ENCODE data around the gene LNP1. TPM values are rescaled to one million over a fixed set of nuclear protein-coding genes. Genes with fewer than 3 reads are reported as not detected.

Gene LNP1
- total and polyA plus RNA-seq, 9 of the 15 experiments (the other 6 are each of a cell fraction or from before 2014, with no cell fraction given) = 1.9 to 5.2 (median 4.5) TPM

- H3K27ac ChIP-seq (ENCODE audit: extremely low read depth, low read depth, low read length) = no peak overlapping the region
- H2AFZ ChIP-seq (ENCODE audit: low read depth, low read length) = no peak overlapping the region
- H4K20me1 ChIP-seq (replicated peaks; ENCODE audit: control insufficient read depth, insufficient read depth, low read length) = no peaks in the 10 kb centered on the region
- ChIA-PET POLR2A (interaction anchor here (1.1 kb wide), 1 partner anchor 85 kb away, joined by 4 read pairs; the partner anchor contains the start of gene LNP1), CTCF (ENCODE audit: low intra/inter-chr PET ratio) (no interaction called here)
- H3K9me3 ChIP-seq (replicated peaks; ENCODE audit: control insufficient read depth, insufficient read depth, low read depth, low read length) = no peaks in the 10 kb centered on the region
- H3K4me1 ChIP-seq (replicated peaks in 1 of 2; ENCODE audit: control insufficient read depth in 2 of 2, insufficient read depth in 2 of 2, low read length in 2 of 2) = peaks cover 0 to 3% of the 10 kb centered on the region in 2 experiments; a peak in 2 of 5 replicates
- H3K79me2 ChIP-seq (ENCODE audit: control insufficient read depth, insufficient read depth, low read length) = no peaks in the 10 kb centered on the region
- no peak overlapping the region for H3K4me2 ChIP-seq (ENCODE audit: insufficient read depth, low read length)
- ATAC-seq (peak; percentile 72), FAIRE-seq (no peak), DNase-seq (ENCODE audit: extremely low read depth in 1 of 4, low spot score in 3 of 4) (no peak)
- no TSS peak for BruUV-seq (replicated peaks)
- no peak overlapping the region for H3K4me3 ChIP-seq
- no peaks in the 10 kb centered on the region for H3K36me3 ChIP-seq (ENCODE audit: control insufficient read depth, insufficient read depth, low read length)
- H3K9me1 ChIP-seq (ENCODE audit: control insufficient read depth, insufficient read depth, low read length) = no peaks in the 10 kb centered on the region
- H3K27me3 ChIP-seq (ENCODE audit: control insufficient read depth in 2 of 2, insufficient read depth in 2 of 2, low read length in 2 of 2) = no peaks in the 10 kb centered on the region; a peak in 1 of 5 replicates
- intact Hi-C loops (cut with micrococcal nuclease) = no loop called here
- no peak overlapping the region for H3K9ac ChIP-seq (ENCODE audit: insufficient read depth in 1 of 2, low read depth in 2 of 2, low read length in 2 of 2)
- 43% methylated on average over 1 of the region's 2 CpGs for WGBS (ENCODE audit: insufficient coverage, low coverage, missing lambda C conversion rate)
- in situ Hi-C loops (cut with MboI) = no loop called here
- TF ChIP-seq ATF1 (CRISPR knock-in tag; IDR thresholded peaks at IDR 0.05) (no peak), ATF1 (tag; IDR thresholded peaks at IDR 0.05) (peak; percentile 43), ZNF384 (IDR thresholded peaks at IDR 0.05; ENCODE audit: low read depth, low read length) (peak; percentile 60; the same call in 1 of the 2 replicates), ARID4B (CRISPR knock-in tag; IDR thresholded peaks at IDR 0.05) (no peak), TRIM28 (IDR thresholded peaks at IDR 0.05) (no peak), NFRKB (IDR thresholded peaks at IDR 0.05; ENCODE audit: low read depth) (no peak), ATF7 (IDR thresholded peaks at IDR 0.05) (peak; percentile 92), NCOA2 (IDR thresholded peaks at IDR 0.05; ENCODE audit: partially characterized antibody in 2 of 2) (no peak), CEBPG (CRISPR knock-in tag; IDR thresholded peaks at IDR 0.05) (peak; percentile 68), CEBPG (tag; conservative IDR thresholded peaks at IDR 0.05 in 1 of 2, IDR thresholded peaks at IDR 0.05 in 1 of 2) (peak; percentile 81 to 97), ZNF764 (CRISPR knock-in tag; IDR thresholded peaks at IDR 0.05; ENCODE audit: low read depth) (no peak), U2AF2 (optimal IDR thresholded peaks at IDR 0.05; ENCODE audit: low read depth, low read length) (no peak), EWSR1 (IDR thresholded peaks at IDR 0.05; ENCODE audit: borderline replicate concordance, low read depth, partially characterized antibody) (no peak), ZNF655 (CRISPR knock-in tag; IDR thresholded peaks at IDR 0.05) (no peak), ZNF121 (CRISPR knock-in tag; conservative IDR thresholded peaks at IDR 0.05) (no peak), TRIM24 (IDR thresholded peaks at IDR 0.05) (peak; percentile 58 to 59; a peak in 2 of 4 replicates), ATF3 (IDR thresholded peaks at IDR 0.05) (peak; percentile 96), ATF3 (CRISPR knock-in tag; conservative IDR thresholded peaks at IDR 0.05) (no peak)
These were observed 85.5 kb downstream of the LNP1 start for GRCh38 chr3:100486808-100487207.

Measured in K562 (cell line).